OCI-LY7 (cell line): Measurements from ENCODE around the gene NTM. TPM values are rescaled to one million over a fixed set of nuclear protein-coding genes. Genes with fewer than 3 reads are reported as not detected.

Experiments
- BruUV-seq: library from RNA; stranded (reverse); fragments of 400-500 nt; replicated peaks from 2 replicates; lab custom pipeline; 2021; lab: Mats Ljungman, UMichigan
- CTCF ChIA-PET: fragments of 300-600 bp; sonication (Branson Sonifier 250); formaldehyde crosslinking; loops from one replicate; lab custom pipeline; 2022; ENCODE audit warnings: antibody characterized with exemption; ENCODE audit not compliant: unreplicated experiment; lab: Charles Lee
- POLR2A ChIA-PET: fragments of 300-600 bp; sonication (Branson Sonifier 250); formaldehyde crosslinking; loops from one replicate; lab custom pipeline; 2022; ENCODE audit warnings: antibody characterized with exemption; lab: Charles Lee
- DNase-seq: peaks from one replicate; pipeline ENCODE4 v3.0.0-alpha.2; 2015; ENCODE audit warnings: low spot score
- H2AFZ ChIP-seq: fragments of 200-600 bp; sonication (generic), shearing (Covaris generic); 2 replicates; pipeline ENCODE4 v1.6.1; 2014; ENCODE audit warnings: mild to moderate bottlenecking, antibody characterized with exemption, low read length, moderate library complexity
- H3K27ac ChIP-seq: fragments of 200-600 bp; sonication (generic); 2 replicates; pipeline ENCODE4 v1.5.1; 2014; ENCODE audit warnings: mixed run types, low read depth, mild to moderate bottlenecking, moderate library complexity, low read length, inconsistent platforms; ENCODE audit not compliant: poor library complexity, severe bottlenecking
- H3K36me3 ChIP-seq: fragments of 200-600 bp; sonication (generic); 2 replicates; pipeline ENCODE4 v1.6.1; 2014; ENCODE audit warnings: mild to moderate bottlenecking, antibody characterized with exemption, low read length, moderate library complexity, mixed read lengths; ENCODE audit not compliant: insufficient read depth
- H3K4me1 ChIP-seq: fragments of 200-600 bp; sonication (generic); 2 replicates; pipeline ENCODE4 v1.5.1; 2014; ENCODE audit warnings: mild to moderate bottlenecking, low read length; ENCODE audit not compliant: insufficient read depth, poor library complexity, severe bottlenecking
- H3K4me2 ChIP-seq: fragments of 200-600 bp; sonication (generic); 2 replicates; pipeline ENCODE4 v1.6.1; 2014; ENCODE audit warnings: mild to moderate bottlenecking, low read length
- H3K4me3 ChIP-seq: fragments of 200-600 bp; sonication (generic); 2 replicates; pipeline ENCODE4 v1.5.1; 2014; ENCODE audit warnings: mild to moderate bottlenecking, low read depth, low read length; ENCODE audit not compliant: poor library complexity, severe bottlenecking
- H3K79me2 ChIP-seq: fragments of 200-600 bp; sonication (generic); 2 replicates; pipeline ENCODE4 v1.6.1; 2016; ENCODE audit warnings: low read depth, mild to moderate bottlenecking, low read length, moderate library complexity, mixed read lengths; ENCODE audit not compliant: insufficient read depth
- H3K9me2 ChIP-seq: fragments of 200-600 bp; sonication (generic); 2 replicates; pipeline ENCODE4 v1.6.1; 2016; ENCODE audit warnings: mild to moderate bottlenecking, low read length, mixed read lengths; ENCODE audit not compliant: insufficient read depth
- H3K9me3 ChIP-seq: fragments of 200-600 bp; sonication (generic); 2 replicates; pipeline ENCODE4 v1.6.1; 2014; ENCODE audit warnings: mild to moderate bottlenecking, mixed run types, low read length, mixed read lengths
- H4K20me1 ChIP-seq: fragments of 200-600 bp; sonication (generic); 2 replicates; pipeline ENCODE4 v1.6.1; 2014; ENCODE audit warnings: mild to moderate bottlenecking, antibody characterized with exemption, low read length, moderate library complexity, mixed read lengths; ENCODE audit not compliant: insufficient read depth
- CTCF ChIP-seq: fragments of 200-600 bp; sonication (generic); conservative IDR thresholded peaks from 2 replicates; pipeline ENCODE4 v1.5.1; 2014; ENCODE audit warnings: mild to moderate bottlenecking, antibody characterized with exemption, low read length, moderate library complexity, mixed read lengths
- EZH2phosphoT487 ChIP-seq: fragments of 200-600 bp; sonication (generic); IDR thresholded peaks from 2 replicates; pipeline ENCODE4 v1.6.1; 2018; ENCODE audit warnings: low read depth, borderline replicate concordance, mild to moderate bottlenecking, mixed run types, antibody characterized with exemption, low read length, moderate library complexity, mixed read lengths
- intact Hi-C: fragments of 100-400 bp; cut with micrococcal nuclease; formaldehyde crosslinking; loops from one replicate; pipeline ENCODE4 v1.10.0; 2022; ENCODE audit not compliant: unreplicated experiment
- total RNA-seq, 2 experiments: library from RNA; depleted of rRNA in 1 of 2; stranded (reverse); fragments of >200 nt in 1 of 2; shearing (Covaris generic) in 1 of 2; gene quantifications; 2 replicates each; pipeline ENCODE4 v1.2.3, GENCODE V29; 2014 to 2022

The NTM gene
- total RNA-seq, 2 experiments from 2014 or later, result not detected

GRCh38 chr11:131894615-131895544, 524.5 kb downstream of the NTM start:
- ChIA-PET CTCF (no interaction called here), POLR2A (no interaction called here)
- intact Hi-C loops, result no loop called here
- no peak overlapping the region for H3K27ac ChIP-seq
- H3K4me3 ChIP-seq, result no peak overlapping the region
- no peaks in the 10 kb centered on the region for H3K9me3 ChIP-seq
- H3K9me2 ChIP-seq, result no peaks in the 10 kb centered on the region
- H3K36me3 ChIP-seq, result no peaks in the 10 kb centered on the region
- H3K4me1 ChIP-seq, result no peaks in the 10 kb centered on the region
- DNase-seq, result no peak
- H4K20me1 ChIP-seq, result no peaks in the 10 kb centered on the region
- no peak overlapping the region for H2AFZ ChIP-seq
- BruUV-seq, result no TSS peak
- no peak overlapping the region for H3K4me2 ChIP-seq
- H3K79me2 ChIP-seq, result no peaks in the 10 kb centered on the region
- no peak for TF ChIP-seq CTCF
- TF ChIP-seq EZH2phosphoT487, result no peak

- no peaks in the 10 kb centered on the region for H3K4me1 ChIP-seq
- no peak for TF ChIP-seq EZH2phosphoT487
- no peak for TF ChIP-seq CTCF
- no TSS peak for BruUV-seq
- no peak overlapping the region for H2AFZ ChIP-seq
- POLR2A ChIA-PET, result no interaction called here
- no peaks in the 10 kb centered on the region for H4K20me1 ChIP-seq
- no peak overlapping the region for H3K4me2 ChIP-seq
- DNase-seq, result no peak
- H3K4me3 ChIP-seq, result no peak overlapping the region
- H3K9me2 ChIP-seq, result no peaks in the 10 kb centered on the region
- intact Hi-C loops, result no loop called here
- H3K36me3 ChIP-seq, result no peaks in the 10 kb centered on the region
- CTCF ChIA-PET, result no interaction called here
- no peaks in the 10 kb centered on the region for H3K9me3 ChIP-seq
- no peak overlapping the region for H3K27ac ChIP-seq
- H3K79me2 ChIP-seq, result no peaks in the 10 kb centered on the region
Measured at GRCh38 chr11:131895865-131896264, 525.5 kb downstream of the NTM start.

- no peak overlapping the region for H3K4me2 ChIP-seq
- TF ChIP-seq EZH2phosphoT487 (no peak), CTCF (no peak)
- intact Hi-C loops, result no loop called here
- no peak overlapping the region for H2AFZ ChIP-seq
- no peak overlapping the region for H3K4me3 ChIP-seq
- H3K9me3 ChIP-seq, result no peaks in the 10 kb centered on the region
- DNase-seq, result no peak
- no peaks in the 10 kb centered on the region for H4K20me1 ChIP-seq
- no peaks in the 10 kb centered on the region for H3K4me1 ChIP-seq
- BruUV-seq, result no TSS peak
- no peaks in the 10 kb centered on the region for H3K79me2 ChIP-seq
- POLR2A ChIA-PET, result no interaction called here
- H3K27ac ChIP-seq, result no peak overlapping the region
- CTCF ChIA-PET, result no interaction called here
- H3K9me2 ChIP-seq, result no peaks in the 10 kb centered on the region
- H3K36me3 ChIP-seq, result no peaks in the 10 kb centered on the region
Measured at GRCh38 chr11:131896978-131897615, 526.7 kb downstream of the NTM start.
